Measurements from ENCODE around the gene SINHCAF. TPM values are rescaled to one million over a fixed set of nuclear protein-coding genes. Genes with fewer than 3 reads are reported as not detected.

SINHCAF gene
- polyA plus RNA-seq, 1 donor from 2014 or later = 80.5 TPM

- Histone ChIP-seq H3K9me3 (ENCODE audit: low read length) (no peaks in the 10 kb centered on the region), H3K9me2 (ENCODE audit: insufficient read depth, low read length) (no peaks in the 10 kb centered on the region), H3K9ac (ENCODE audit: low read length) (no peak overlapping the region), H3K36me3 (ENCODE audit: insufficient read depth, low read length) (no peaks in the 10 kb centered on the region), H3K4me3 (ENCODE audit: low read length) (no peak overlapping the region), H3K79me2 (replicated peaks; ENCODE audit: insufficient read depth, low read length) (no peaks in the 10 kb centered on the region), H3F3A (ENCODE audit: insufficient read depth, low read length, poor library complexity, severe bottlenecking) (no peaks in the 10 kb centered on the region), H3K27me3 (ENCODE audit: insufficient read depth, low read depth, low read length) (no peaks in the 10 kb centered on the region), H3K4me2 (ENCODE audit: low read length) (no peak overlapping the region), H4K20me1 (ENCODE audit: insufficient read depth) (no peaks in the 10 kb centered on the region), H2AFZ (ENCODE audit: low read depth, low read length) (no peak overlapping the region), H3K27ac (ENCODE audit: low read length) (no peak overlapping the region)
- TF ChIP-seq EP300 (conservative IDR thresholded peaks at IDR 0.05; ENCODE audit: poor library complexity, severe bottlenecking) = no peak
- TF ChIP-seq RAD21 (conservative IDR thresholded peaks at IDR 0.05) = no peak
These were observed 64.2 kb downstream of the SINHCAF start for GRCh38 chr12:31261744-31262143.

GRCh38 chr12:31260840-31261239, 65.1 kb downstream of the SINHCAF start:
- Histone ChIP-seq H3K79me2 (replicated peaks; ENCODE audit: insufficient read depth, low read length) (no peaks in the 10 kb centered on the region), H4K20me1 (ENCODE audit: insufficient read depth) (no peaks in the 10 kb centered on the region), H3K4me3 (ENCODE audit: low read length) (no peak overlapping the region), H3F3A (ENCODE audit: insufficient read depth, low read length, poor library complexity, severe bottlenecking) (no peaks in the 10 kb centered on the region), H3K27me3 (ENCODE audit: insufficient read depth, low read depth, low read length) (no peaks in the 10 kb centered on the region), H3K27ac (ENCODE audit: low read length) (no peak overlapping the region), H3K9ac (ENCODE audit: low read length) (no peak overlapping the region), H3K4me2 (ENCODE audit: low read length) (no peak overlapping the region), H2AFZ (ENCODE audit: low read depth, low read length) (no peak overlapping the region), H3K9me3 (ENCODE audit: low read length) (no peaks in the 10 kb centered on the region), H3K9me2 (ENCODE audit: insufficient read depth, low read length) (no peaks in the 10 kb centered on the region), H3K36me3 (ENCODE audit: insufficient read depth, low read length) (no peaks in the 10 kb centered on the region)
- TF ChIP-seq TAF1 (IDR thresholded peaks at IDR 0.05; ENCODE audit: low read depth) = no peak
- no peak for TF ChIP-seq EP300 (conservative IDR thresholded peaks at IDR 0.05; ENCODE audit: poor library complexity, severe bottlenecking)
- no peak for TF ChIP-seq CTCF (IDR thresholded peaks at IDR 0.05; ENCODE audit: poor library complexity, severe bottlenecking)
- no peak for TF ChIP-seq EZH2 (IDR thresholded peaks at IDR 0.05; ENCODE audit: borderline replicate concordance, insufficient read depth, low read length, poor library complexity, severe bottlenecking)
- no peak for TF ChIP-seq MXI1 (conservative IDR thresholded peaks at IDR 0.05; ENCODE audit: poor library complexity, severe bottlenecking)
- TF ChIP-seq POLR2AphosphoS5 (IDR thresholded peaks at IDR 0.05) = no peak
- TF ChIP-seq SMC3 (conservative IDR thresholded peaks at IDR 0.05; ENCODE audit: poor library complexity) = no peak
- TF ChIP-seq RAD21 (conservative IDR thresholded peaks at IDR 0.05) = no peak
- TF ChIP-seq REST (IDR thresholded peaks at IDR 0.05; ENCODE audit: borderline replicate concordance) = no peak

Data from neural cell (in vitro differentiated cells).